RWPE1 (cell line): ENCODE data around the gene BLTP3B.
A peak's percentile ranks its signal among the peaks of the same experiment; 100 is the strongest.

ENCODE experiments used
- CTCF ChIA-PET: fragments of 350-600 bp; sonication (Branson Sonifier 250); formaldehyde crosslinking; extraction: SDS; loops from one replicate; lab custom pipeline; 2021; lab: Yijun Ruan, JAX
- POLR2A ChIA-PET: fragments of 400-600 bp; formaldehyde crosslinking; extraction: SDS; loops from one replicate; lab custom pipeline; 2020; ENCODE audit warnings: antibody characterized with exemption; ENCODE audit not compliant: low non-redundant PET; lab: Yijun Ruan, JAX
- DNase-seq: peaks from one replicate; pipeline ENCODE4 v3.0.0; 2012; ENCODE audit warnings: low spot score
- H3K27ac ChIP-seq: fragments of 450-650 bp; 2 replicates; pipeline ENCODE4 v1.5.1; 2017
- CTCF ChIP-seq: fragments of 450-650 bp; conservative IDR thresholded peaks from 2 replicates; pipeline ENCODE4 v1.5.1; 2017; ENCODE audit warnings: low read depth, mild to moderate bottlenecking

BLTP3B gene

DNA sequence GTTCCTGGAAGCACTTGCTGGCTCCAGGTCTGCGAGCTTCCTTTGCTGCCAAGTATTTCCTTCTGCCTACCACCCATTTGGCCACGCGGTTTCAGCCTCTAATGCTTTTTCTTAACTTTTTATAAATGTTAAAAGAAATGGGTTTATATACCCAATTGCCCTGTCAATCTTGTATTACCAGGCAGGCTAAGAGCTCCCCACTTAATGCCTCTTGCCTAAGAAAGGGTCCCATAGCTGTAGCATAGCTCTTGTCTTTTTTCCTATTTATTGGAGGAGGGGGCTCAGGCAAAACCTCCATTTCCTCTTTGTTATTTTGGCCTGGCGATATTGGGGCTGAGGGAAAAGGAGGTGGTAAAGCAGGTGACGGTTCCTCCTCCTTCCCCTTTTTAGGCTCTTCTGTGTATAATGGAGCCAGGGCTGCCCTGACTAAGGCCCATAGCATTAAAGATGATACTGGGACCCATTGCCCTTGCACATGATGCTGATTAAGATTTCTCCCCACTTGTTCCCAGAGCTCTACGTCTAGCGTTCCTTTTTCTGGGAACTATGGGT, 21.6 kb upstream of the BLTP3B start:
- 0 out of 2 replicates have a peak overlapping the region, but pooled peaks have one; percentile 19 for H3K27ac ChIP-seq
- no peak for TF ChIP-seq CTCF
- no peak for DNase-seq
- POLR2A ChIA-PET: no interaction called here
- CTCF ChIA-PET: interaction anchor here (1.5 kb wide), 1 partner anchor 9 kb away, joined by 6 read pairs; no protein-coding TSS in a partner anchor

DNA sequence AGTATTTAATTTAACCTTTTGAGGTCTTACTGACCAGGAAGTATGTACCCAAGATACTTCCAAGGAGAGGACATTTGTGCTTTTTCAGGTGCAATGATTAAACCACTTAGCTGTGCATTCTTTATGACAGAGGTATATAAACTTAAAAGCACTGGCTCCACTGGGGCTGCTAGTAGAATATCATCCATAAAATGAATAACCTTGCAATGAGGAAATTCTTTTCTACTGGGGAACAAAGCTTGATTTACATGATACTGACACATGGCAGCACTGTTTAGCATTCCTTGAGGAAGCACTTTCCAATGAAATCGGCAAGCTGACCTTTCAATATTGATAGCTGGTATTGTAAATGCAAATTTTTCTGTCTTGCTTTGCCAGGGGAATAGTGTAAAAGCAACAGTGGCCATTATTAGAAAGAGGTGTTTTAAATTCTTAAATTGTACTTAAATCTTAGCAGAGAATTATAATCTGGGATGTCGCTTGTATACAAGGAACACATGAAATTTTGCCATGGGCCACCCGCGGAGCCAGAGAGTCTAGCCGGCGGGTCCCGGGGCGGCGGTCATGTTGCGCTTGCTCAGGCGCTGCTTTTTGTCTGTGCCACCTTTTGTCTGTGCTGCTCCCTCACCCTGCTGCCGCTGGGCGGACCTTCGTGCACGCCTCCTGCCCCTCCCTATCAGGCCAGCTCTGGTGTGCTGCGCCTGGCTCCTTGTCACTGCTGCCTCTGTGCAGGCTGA, 20.9 kb upstream of the BLTP3B start:
- ChIA-PET CTCF (interaction anchor here (0.5 to 1.5 kb wide), 5 partner anchors 9 to 1616 kb away, joined by 3 to 6 read pairs (median 4); no protein-coding TSS in a partner anchor), POLR2A (no interaction called here)
- 0 out of 2 replicates have a peak overlapping the region, but pooled peaks have one; percentile 19 for H3K27ac ChIP-seq
- DNase-seq: peak; percentile 80
- peak; percentile 37 for TF ChIP-seq CTCF

DNA sequence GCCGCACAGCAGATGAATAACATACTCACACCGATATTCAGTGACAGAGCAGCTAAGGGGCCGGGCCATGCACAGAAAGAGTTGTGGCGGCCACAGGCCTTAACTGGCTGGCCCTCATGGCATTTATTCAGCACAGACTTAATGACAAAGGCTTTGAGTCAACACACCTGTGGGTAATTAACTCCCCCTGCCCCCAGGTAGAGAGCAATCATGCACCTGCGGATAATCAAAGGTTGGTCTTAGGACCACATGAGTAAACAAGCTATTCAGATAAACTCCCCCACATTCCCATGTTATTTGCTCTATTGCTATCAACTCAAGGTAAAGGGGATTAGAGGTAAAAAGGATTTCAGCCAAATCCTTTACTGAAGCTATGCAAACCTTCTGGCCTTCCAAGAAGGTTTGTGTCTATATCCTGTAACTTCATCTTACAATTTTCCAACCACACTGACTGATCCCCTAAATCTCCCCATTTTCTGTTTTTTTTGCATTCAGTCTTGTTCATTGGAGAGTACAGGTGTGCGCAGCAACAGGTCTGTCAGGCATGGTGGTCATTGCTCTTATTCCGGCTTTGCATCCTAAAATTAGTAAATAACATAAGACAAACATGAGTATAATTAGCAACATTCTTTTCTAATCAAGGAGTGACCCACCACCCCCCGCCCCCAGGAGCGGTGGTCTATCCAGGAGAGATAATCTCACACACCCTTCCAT, 16.9 kb upstream of the BLTP3B start:
- ChIA-PET POLR2A (no interaction called here), CTCF (interaction anchor here (0.6 kb wide), 1 partner anchor 485 kb away, joined by 4 read pairs; no protein-coding TSS in a partner anchor)
- no peak for DNase-seq
- H3K27ac ChIP-seq: no peak overlapping the region
- no peak for TF ChIP-seq CTCF

DNA sequence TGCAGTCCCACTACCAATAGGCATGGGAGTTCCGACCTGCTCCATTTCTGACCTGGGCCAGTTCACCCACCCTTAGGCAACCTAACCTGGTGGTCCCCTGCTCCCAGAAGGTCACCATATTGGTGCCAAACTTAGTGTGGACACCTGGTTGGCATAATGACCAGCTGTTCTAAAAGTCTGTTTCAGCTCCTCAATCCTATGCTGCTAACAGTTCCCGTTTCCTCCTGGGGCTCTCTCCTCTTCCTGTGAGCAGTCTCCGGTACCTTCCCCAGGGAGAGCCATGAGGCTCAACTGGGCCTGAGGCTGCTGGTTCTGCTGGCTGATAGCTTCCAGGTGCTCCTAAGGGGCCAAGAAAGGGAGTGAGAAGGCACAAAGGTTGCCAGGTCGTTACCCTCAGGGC, 15.9 kb upstream of the BLTP3B start:
- DNase-seq: no peak
- TF ChIP-seq CTCF: no peak
- ChIA-PET CTCF (interaction anchor here (0.6 kb wide), 1 partner anchor 486 kb away, joined by 4 read pairs; no protein-coding TSS in a partner anchor), POLR2A (no interaction called here)
- no peak overlapping the region for H3K27ac ChIP-seq

- no peak overlapping the region for H3K27ac ChIP-seq
- CTCF ChIA-PET: no interaction called here
- TF ChIP-seq CTCF: no peak
- DNase-seq: no peak
- POLR2A ChIA-PET: no interaction called here
Observed at GRCh38 chr12:100157427-100157821, 14.8 kb upstream of the BLTP3B start.

GRCh38 chr12:100156731-100157426, 14.2 kb upstream of the BLTP3B start:
- TF ChIP-seq CTCF: no peak
- POLR2A ChIA-PET: no interaction called here
- CTCF ChIA-PET: no interaction called here
- no peak overlapping the region for H3K27ac ChIP-seq
- DNase-seq: no peak
